ENCODE measurements around the gene DYNC2LI1.

Gene DYNC2LI1

DNA sequence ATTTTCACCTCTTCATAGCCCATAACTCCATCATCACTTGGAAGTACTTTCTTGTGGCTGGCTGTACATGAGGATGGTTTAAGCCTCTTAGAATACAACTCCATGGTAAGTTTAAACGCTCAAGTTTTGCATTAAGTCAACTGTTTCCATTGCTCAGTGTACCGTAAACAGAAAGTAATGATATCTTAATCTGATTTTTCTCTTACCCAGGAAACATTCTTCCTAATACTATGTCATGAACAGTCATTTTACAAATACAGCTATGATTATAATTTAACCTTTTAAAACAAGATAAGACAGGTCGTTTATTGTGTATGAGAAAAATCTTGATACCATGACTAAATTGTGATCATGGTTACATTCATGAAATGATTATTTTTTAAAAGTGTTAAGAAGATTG, 11.6 kb upstream of the DYNC2LI1 start:
- TF ChIP-seq, protein P1, sequence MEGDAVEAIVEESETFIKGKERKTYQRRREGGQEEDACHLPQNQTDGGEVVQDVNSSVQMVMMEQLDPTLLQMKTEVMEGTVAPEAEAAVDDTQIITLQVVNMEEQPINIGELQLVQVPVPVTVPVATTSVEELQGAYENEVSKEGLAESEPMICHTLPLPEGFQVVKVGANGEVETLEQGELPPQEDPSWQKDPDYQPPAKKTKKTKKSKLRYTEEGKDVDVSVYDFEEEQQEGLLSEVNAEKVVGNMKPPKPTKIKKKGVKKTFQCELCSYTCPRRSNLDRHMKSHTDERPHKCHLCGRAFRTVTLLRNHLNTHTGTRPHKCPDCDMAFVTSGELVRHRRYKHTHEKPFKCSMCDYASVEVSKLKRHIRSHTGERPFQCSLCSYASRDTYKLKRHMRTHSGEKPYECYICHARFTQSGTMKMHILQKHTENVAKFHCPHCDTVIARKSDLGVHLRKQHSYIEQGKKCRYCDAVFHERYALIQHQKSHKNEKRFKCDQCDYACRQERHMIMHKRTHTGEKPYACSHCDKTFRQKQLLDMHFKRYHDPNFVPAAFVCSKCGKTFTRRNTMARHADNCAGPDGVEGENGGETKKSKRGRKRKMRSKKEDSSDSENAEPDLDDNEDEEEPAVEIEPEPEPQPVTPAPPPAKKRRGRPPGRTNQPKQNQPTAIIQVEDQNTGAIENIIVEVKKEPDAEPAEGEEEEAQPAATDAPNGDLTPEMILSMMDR (IDR thresholded peaks at IDR 0.05; ENCODE audit: low read length, missing control alignments) = no peak
- no peak for DNase-seq (ENCODE audit: low read depth)
- H3K4me3 ChIP-seq (replicated peaks; ENCODE audit: low read depth, low read length) = no peak overlapping the region

DNA sequence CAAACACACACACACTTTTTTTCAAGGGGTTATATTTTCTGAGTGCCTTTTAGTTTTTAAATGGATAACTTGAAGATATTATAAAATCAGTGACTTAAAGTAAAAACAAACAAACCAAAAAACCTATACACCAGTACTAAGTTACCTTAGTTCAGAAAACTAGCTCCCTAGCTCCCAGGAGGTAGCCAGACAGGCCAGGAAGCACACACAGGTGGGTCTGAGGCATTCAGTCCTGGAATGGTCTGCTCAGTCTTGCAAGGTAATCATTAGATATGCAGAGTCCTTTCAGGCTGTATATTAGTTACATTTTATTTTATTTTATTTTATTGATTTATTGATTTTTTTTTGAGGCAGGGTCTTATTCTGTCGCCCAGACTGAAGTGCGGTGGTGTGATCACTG, 10.7 kb upstream of the DYNC2LI1 start:
- no peak overlapping the region for H3K4me3 ChIP-seq (replicated peaks; ENCODE audit: low read depth, low read length)
- DNase-seq (ENCODE audit: low read depth) = no peak
- TF ChIP-seq, protein P1 (IDR thresholded peaks at IDR 0.05; ENCODE audit: low read length, missing control alignments) = no peak

GRCh38 chr2:43764086-43764705, 9.6 kb upstream of the DYNC2LI1 start:
- no peak overlapping the region for H3K4me3 ChIP-seq (replicated peaks; ENCODE audit: low read depth, low read length)
- TF ChIP-seq, protein P1 (IDR thresholded peaks at IDR 0.05; ENCODE audit: low read length, missing control alignments) = no peak
- DNase-seq (ENCODE audit: low read depth) = no peak

DNA sequence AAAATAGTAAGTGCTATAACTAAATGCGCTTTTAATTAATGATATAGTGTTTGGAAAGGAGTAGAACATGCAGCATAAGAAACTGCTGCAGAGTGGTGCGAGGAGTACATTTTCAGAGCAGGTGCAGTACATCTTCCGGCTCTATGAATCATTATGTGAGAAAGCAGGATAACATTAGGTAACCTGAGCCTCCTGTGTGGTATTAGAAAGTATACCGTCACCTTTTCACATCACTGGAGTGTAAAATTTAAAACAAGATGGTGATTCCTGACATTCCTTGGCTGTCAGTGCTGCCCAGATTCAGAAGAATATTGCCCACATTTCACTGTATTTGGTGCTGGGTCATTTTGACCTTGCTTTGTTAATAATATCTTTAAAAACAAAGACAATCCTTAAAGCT, 7.8 kb upstream of the DYNC2LI1 start:
- no peak overlapping the region for H3K4me3 ChIP-seq (replicated peaks; ENCODE audit: low read depth, low read length)
- DNase-seq (ENCODE audit: low read depth) = no peak
- TF ChIP-seq, protein P1 (IDR thresholded peaks at IDR 0.05; ENCODE audit: low read length, missing control alignments) = no peak

GRCh38 chr2:43774617-43775016, 778 bp downstream of the DYNC2LI1 start:
- DNase-seq (ENCODE audit: low read depth) = no peak
- peak overlapping the region; percentile 94 for H3K4me3 ChIP-seq (replicated peaks; ENCODE audit: low read depth, low read length)
- TF ChIP-seq, protein P1 (IDR thresholded peaks at IDR 0.05; ENCODE audit: low read length, missing control alignments) = no peak

DNA sequence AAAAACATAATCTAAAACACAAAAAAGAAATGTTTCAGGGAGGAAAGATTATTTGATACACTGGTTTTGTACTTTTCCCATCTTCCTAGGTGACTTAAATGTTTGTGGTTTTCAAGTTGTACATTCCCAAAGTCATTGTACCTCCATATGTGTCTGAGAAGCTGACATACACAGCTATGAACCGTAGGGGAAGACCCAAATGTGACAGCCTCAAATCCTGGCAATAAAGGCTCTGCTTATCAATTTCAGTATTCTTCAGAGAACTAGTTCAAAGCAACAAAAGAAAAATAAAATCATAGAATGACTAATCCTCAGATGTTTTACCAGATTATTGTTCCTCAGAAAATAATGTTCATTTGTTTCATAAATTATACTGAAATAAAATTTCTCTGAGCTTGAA, 2.5 kb downstream of the DYNC2LI1 start:
- H3K4me3 ChIP-seq (replicated peaks; ENCODE audit: low read depth, low read length) = no peak overlapping the region
- TF ChIP-seq, protein P1 (IDR thresholded peaks at IDR 0.05; ENCODE audit: low read length, missing control alignments) = no peak
- no peak for DNase-seq (ENCODE audit: low read depth)

GRCh38 chr2:43777306-43777926, 3.6 kb downstream of the DYNC2LI1 start:
- TF ChIP-seq, protein P1 (IDR thresholded peaks at IDR 0.05; ENCODE audit: low read length, missing control alignments) = no peak
- H3K4me3 ChIP-seq (replicated peaks; ENCODE audit: low read depth, low read length) = no peak overlapping the region
- DNase-seq (ENCODE audit: low read depth) = no peak

Measured in fibroblast of pulmonary artery (primary cell).